GM19452 (cell line): Measurements from ENCODE around the gene ORM1.

Experiments used
- ATAC-seq: cut with Tn5 transposase; IDR thresholded peaks from one replicate; pipeline ENCODE4 v1.9.1; 2021; ENCODE audit not compliant: unreplicated experiment

ORM1 gene

GRCh38 chr9:114287001-114287762 lies 35.7 kb upstream of the ORM1 start:
- no peak for ATAC-seq

DNA sequence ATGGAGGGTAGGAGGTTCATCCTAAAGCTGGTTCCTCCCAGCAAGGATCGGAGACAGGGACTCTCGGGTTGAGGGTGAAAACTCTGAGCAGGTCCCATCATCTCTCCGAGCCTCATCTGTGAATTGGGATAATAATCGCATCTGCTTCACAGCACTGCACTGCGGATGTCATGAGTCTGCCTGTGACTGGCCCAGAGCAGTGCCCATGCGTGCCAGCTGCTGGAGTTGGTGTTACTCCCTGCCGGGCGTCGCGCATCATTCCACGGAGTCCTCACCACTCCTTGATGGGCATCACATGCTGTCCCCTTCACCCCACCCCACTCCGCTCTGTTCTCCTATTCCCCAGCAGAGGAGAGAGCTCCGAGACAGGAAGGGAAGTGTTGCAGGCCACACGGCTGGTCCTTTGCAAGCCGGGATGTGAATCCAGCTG lies 35.1 kb upstream of the ORM1 start:
- ATAC-seq: no peak

DNA sequence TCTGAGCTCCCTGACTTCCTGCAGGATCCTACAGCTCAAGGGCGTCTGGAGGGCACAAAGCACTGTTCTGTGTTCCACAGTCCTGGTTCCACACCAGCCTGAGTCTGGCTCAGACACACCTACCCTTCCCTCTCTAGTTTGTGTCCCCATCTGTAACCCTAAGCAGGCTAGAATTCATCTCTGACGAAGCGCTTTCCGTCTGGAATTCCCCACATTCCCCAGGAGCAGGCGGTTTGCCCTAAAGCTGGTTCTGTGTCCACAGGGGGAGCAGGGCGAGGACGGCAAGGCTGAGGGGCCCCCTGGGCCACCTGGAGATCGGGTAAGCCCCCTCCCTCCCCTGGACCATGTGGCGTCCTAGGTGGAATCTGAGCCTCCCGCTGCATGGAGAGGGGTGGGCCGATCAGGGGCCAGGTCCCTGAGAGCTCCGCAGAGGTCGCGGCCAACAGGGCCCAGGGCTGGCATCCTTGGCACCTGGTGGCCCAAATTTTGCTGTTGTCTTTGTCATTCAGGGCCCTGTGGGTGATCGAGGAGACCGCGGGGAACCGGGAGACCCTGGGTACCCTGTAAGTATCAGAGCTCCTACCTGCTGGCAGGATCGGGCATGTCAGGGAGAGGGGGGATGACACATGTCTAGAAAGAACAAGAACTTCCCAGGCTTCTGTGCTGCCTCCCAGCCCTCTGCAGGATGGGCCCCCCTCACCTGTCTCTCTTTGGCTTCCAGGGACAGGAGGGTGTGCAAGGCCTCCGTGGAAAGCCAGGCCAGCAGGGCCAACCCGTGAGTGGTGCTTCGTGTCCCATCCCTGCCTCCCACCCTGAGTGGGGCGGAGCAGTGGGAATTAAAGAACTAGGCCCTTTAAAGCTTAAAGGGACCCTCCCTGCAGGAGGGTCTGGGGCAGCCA lies 34.5 kb upstream of the ORM1 start:
- ATAC-seq: no peak

DNA sequence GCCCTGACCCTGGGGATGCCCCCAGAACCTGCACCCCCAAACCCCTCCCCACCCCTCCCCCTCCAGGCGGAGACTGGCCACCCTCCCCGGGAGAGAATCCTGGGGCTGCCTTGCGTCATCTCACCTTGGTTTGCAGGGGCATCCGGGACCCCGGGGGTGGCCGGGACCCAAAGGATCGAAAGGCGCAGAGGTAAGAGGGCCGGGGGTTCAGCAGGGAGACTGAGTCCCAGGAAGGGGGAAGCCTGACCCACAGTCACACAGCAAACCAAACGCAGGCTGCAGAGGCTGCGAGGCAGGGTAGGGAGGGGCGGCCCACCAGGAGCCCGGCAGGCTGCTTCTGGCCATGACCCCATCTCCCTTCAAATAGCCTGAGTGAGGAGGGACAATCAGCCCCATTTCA lies 33.8 kb upstream of the ORM1 start:
- no peak for ATAC-seq

DNA sequence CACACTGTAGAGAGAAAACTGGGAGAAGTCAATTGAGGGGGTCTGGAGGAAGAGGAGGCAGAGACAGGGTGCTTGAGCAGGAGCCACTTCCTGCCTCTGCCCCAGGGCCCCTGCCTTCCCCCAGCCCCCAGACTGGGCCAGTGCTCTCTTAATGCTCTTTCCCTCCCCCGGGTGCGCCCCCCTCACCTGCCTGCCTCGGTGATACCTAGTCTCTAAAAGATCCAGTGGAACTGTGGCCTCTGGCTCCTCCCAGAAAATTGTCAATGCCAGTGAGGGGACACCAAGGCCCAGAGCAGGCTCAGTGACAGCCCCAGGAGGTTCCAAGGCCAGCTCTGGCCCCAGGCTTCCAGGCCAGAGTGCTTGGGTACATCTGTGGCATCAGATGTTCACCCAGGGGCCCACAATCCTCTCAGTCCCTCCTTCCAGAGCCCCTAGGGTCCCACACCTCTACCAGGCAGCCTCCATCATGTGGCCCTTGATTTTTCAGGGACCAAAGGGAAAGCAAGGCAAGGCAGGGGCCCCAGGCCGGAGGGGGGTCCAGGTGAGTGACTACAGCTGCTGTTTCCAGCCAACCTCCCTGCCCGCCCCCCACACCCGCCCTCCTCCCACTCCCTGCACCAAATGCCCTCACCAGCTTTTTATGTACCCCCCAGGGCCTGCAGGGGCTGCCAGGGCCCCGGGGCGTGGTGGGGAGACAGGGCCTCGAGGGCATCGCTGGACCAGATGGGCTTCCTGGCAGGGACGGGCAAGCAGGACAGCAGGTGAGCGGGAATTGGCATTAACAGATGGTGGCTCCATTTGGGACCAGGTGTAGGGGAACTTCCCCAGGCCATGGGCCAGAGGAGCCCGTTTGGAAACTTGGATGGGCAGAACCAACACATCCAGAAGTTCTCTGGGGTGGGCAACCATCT lies 33.1 kb upstream of the ORM1 start:
- no peak for ATAC-seq

DNA sequence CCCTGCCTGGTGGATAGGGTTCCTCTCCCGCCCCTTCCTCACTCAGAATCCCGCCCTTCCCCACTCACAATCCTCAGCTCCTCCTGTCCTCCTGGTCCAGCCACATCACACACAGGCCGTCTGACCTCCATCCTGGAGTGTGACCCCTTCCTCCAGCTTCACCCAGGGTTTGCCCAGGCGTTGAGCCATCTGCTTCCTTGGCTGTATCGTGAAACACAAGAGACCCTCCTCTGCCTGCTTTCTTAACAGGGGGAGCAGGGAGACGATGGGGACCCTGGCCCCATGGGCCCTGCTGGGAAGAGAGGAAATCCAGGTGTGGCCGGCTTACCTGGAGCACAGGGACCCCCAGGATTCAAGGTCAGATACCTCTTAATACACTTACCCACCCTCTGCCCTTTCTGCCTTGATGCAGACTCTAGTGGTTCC lies 32.3 kb upstream of the ORM1 start:
- no peak for ATAC-seq

- ATAC-seq: no peak
Measured at GRCh38 chr9:114291064-114291474, 31.8 kb upstream of the ORM1 start.

- ATAC-seq: no peak
Measured at GRCh38 chr9:114291886-114292590, 30.9 kb upstream of the ORM1 start.

DNA sequence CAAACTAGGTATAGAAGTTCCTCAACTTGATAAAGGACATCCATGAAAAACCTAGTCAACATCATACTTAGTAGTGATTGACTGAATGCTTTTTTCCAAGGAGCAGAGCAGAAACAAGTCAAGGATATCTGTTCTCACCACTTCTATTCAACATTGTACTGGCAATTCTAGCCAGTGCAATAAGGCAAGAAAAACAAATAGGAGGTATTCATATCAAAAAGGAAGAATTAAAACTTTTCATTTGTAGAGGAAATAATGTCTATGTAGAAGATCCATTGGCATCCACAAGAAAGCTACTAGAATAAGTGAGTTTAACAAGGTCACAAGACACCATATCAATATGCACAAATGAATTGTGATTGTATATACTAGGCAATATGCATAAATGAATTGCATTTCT lies 28.2 kb upstream of the ORM1 start:
- no peak for ATAC-seq

DNA sequence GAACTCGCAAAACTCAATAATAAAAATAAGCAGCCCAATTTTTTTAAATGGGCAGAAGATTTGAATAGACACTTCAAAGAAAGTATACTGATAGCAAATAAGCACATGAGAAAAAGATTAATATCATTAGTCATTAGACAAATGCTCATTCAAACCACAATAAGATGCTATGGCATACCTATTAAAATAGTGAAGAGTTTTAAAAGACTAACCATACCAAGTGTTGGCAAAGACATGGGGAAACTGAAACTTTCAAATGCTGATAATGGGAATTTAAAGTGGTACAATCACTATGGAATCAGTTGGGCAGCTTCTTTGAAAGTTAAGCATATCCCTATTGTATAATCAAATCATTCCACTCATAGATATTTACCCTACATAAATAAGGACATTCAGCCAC lies 26.6 kb upstream of the ORM1 start:
- no peak for ATAC-seq

GRCh38 chr9:114299286-114300152 lies 23.4 kb upstream of the ORM1 start:
- ATAC-seq: no peak

GRCh38 chr9:114300153-114300845 lies 22.6 kb upstream of the ORM1 start:
- ATAC-seq: no peak

DNA sequence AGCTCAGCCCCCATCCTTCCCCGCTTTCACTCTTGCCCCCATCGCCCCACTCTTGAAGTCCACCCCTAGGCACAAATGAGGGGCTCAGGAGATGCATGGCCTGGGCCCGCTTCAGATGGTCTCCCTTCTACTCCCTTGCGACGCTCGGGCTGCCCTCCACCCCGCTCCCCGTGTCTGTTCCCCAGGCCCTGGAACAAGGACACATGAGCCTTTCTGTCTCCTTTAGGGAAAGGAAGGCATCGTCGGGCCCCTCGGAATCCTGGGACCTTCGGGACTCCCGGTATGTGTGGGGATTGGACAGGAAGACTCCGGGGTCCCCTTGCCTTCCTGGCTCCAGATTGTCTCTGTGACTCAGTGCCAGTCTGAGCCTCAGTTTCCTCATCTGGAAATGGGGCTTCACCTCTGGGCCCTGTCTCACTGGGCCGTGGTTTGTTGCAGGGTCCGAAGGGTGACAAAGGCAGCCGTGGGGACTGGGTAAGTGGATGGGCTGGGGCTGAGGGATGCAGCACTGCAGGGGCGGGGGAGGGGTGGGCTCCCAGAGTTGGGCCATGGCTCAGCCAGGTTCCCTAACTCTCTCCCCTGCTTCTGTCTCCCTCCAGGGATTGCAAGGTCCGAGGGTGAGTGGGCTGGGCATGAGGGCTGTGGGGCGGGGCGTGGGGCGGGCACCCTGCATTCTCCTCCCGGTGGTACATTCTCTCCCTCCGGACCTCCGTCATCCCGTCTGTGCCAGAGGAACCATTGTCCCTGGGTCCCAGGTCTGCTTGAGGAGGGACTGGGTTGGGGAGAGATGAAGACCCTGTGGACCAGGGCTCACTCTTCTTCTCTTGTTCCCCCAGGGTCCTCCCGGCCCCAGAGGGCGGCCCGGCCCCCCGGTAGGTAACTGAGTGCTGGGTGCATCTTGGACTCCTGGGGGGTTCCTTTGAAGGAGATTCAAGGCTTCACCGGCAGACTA lies 21.8 kb upstream of the ORM1 start:
- ATAC-seq: no peak

DNA sequence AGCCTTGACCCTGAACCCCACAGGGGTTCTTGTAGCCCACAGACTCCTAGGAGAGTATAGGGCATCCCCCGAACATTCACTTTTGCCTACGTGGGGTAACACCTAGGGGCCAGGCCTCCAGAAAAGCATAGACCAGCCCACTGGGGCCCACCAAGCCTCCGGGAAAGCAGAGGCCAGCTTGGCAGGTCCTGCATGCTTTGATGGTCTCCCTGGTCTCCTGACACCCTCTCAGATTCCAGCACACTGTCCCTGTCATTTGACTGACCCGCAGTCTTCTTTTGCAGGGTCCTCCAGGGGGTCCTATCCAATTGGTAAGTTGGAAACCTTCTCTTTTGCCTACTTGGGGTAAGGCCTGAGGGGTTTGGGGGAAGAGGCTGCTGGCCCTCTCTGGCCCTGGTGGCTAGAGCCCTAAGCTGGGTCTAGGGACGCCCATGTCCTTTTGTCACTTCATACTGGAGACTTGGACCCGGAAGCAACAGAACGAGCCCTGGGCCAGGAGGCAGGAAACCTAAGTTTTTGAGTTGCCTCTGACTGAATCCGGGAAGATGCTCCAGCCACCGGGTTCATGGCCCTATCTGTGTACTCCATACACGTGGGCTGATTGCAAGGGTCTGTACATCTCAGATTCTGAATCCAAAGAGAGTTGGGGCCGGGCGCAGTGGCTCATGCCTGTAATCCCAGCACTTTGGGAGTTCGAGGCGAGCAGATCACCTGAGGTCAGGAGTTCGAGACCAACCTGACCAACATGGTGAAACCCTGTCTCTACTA lies 20.9 kb upstream of the ORM1 start:
- ATAC-seq: no peak

GRCh38 chr9:114302727-114303126 lies 20.2 kb upstream of the ORM1 start:
- ATAC-seq: no peak

- ATAC-seq: no peak
Measured at GRCh38 chr9:114303571-114303970, 19.3 kb upstream of the ORM1 start.

DNA sequence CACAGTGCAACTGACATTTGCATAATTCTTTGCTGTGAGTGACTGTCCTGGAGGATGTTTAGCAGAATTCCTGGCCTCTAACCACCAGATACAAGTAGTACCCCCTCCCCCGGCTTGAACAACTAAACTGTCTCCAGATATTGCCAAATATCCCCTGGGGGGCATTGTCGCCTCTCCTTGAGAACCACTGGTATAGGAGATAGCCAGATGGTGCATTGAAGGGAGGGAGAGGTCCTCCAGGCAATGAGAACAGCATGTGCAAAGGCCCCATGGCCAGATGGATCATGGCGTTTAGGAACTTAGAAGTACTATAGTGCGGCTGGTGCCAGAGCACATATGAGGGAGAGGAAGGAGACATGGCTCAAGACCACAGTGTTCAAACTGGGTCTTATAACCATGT lies 18.9 kb upstream of the ORM1 start:
- ATAC-seq: no peak
